DOHH2 (cell line): Measurements from ENCODE around the gene NETO1.

Source experiments
- H3F3A ChIP-seq: fragments of 200-600 bp; sonication (generic), shearing (Covaris generic); 2 replicates; pipeline ENCODE4 v1.6.0; 2016; ENCODE audit warnings: antibody characterized with exemption, mild to moderate bottlenecking; ENCODE audit not compliant: control insufficient read depth, insufficient read depth
- H3K27ac ChIP-seq: fragments of 200-600 bp; sonication (generic); 2 replicates; pipeline ENCODE4 v1.5.1; 2014; ENCODE audit warnings: low read depth, mild to moderate bottlenecking, low read length, moderate library complexity
- H3K27me3 ChIP-seq: fragments of 200-600 bp; sonication (generic); 2 replicates; pipeline ENCODE4 v1.6.1; 2014; ENCODE audit warnings: mild to moderate bottlenecking, low read length, mixed read lengths; ENCODE audit not compliant: control insufficient read depth
- H3K36me3 ChIP-seq: fragments of 200-600 bp; sonication (generic); 2 replicates; pipeline ENCODE4 v1.6.1; 2014; ENCODE audit warnings: mild to moderate bottlenecking, low read length, moderate library complexity, mixed read lengths; ENCODE audit not compliant: control insufficient read depth
- H3K4me1 ChIP-seq: fragments of 200-600 bp; sonication (generic); 2 replicates; pipeline ENCODE4 v1.6.1; 2014; ENCODE audit warnings: mild to moderate bottlenecking, low read length, mixed read lengths; ENCODE audit not compliant: control insufficient read depth
- H3K4me2 ChIP-seq: fragments of 200-600 bp; sonication (generic); 2 replicates; pipeline ENCODE4 v1.6.0; 2014; ENCODE audit warnings: mild to moderate bottlenecking, low read length, moderate library complexity
- H3K4me3 ChIP-seq: fragments of 200-600 bp; sonication (generic); 2 replicates; pipeline ENCODE4 v1.5.1; 2014; ENCODE audit warnings: mild to moderate bottlenecking, low read length, mixed read lengths
- H3K79me2 ChIP-seq: fragments of 200-600 bp; sonication (generic); 2 replicates; pipeline ENCODE4 v1.6.1; 2014; ENCODE audit warnings: mild to moderate bottlenecking, low read length, mixed read lengths; ENCODE audit not compliant: control insufficient read depth
- H3K9me2 ChIP-seq: fragments of 200-600 bp; sonication (generic); replicated peaks from 2 replicates; pipeline ENCODE4 v1.6.1; 2014; ENCODE audit warnings: mild to moderate bottlenecking, low read length, mixed read lengths; ENCODE audit not compliant: control insufficient read depth
- H3K9me3 ChIP-seq: fragments of 200-600 bp; sonication (generic); 2 replicates; pipeline ENCODE4 v1.6.1; 2014; ENCODE audit warnings: antibody characterized with exemption, low read length, mixed read lengths; ENCODE audit not compliant: control insufficient read depth, insufficient read depth
- H4K20me1 ChIP-seq: fragments of 200-600 bp; sonication (generic); 2 replicates; pipeline ENCODE4 v1.6.0; 2014; ENCODE audit warnings: low read depth, mild to moderate bottlenecking, antibody characterized with exemption, low read length, moderate library complexity; ENCODE audit not compliant: control insufficient read depth, insufficient read depth
- CTCF ChIP-seq: fragments of 200-600 bp; sonication (generic); IDR thresholded peaks from one replicate; pipeline ENCODE4 v1.5.1; 2014; ENCODE audit warnings: antibody characterized with exemption, mild to moderate bottlenecking, low read depth, low read length; ENCODE audit not compliant: poor library complexity, severe bottlenecking
- EZH2phosphoT487 ChIP-seq: fragments of 200-600 bp; sonication (generic); IDR thresholded peaks from 2 replicates; pipeline ENCODE4 v1.6.1; 2017; ENCODE audit warnings: borderline replicate concordance, mild to moderate bottlenecking, antibody characterized with exemption, low read length, moderate library complexity, mixed read lengths

NETO1 gene

GRCh38 chr18:72820571-72820970 is 47.2 kb downstream of the NETO1 start:
- no peaks in the 10 kb centered on the region for H3K9me2 ChIP-seq
- H3K27me3 ChIP-seq: no peaks in the 10 kb centered on the region
- no peaks in the 10 kb centered on the region for H3F3A ChIP-seq
- no peaks in the 10 kb centered on the region for H3K79me2 ChIP-seq
- no peak overlapping the region for H3K27ac ChIP-seq
- H4K20me1 ChIP-seq: no peaks in the 10 kb centered on the region
- TF ChIP-seq EZH2phosphoT487: no peak
- TF ChIP-seq CTCF: no peak
- H3K36me3 ChIP-seq: no peaks in the 10 kb centered on the region
- H3K4me3 ChIP-seq: no peak overlapping the region
- no peaks in the 10 kb centered on the region for H3K9me3 ChIP-seq
- H3K4me1 ChIP-seq: no peaks in the 10 kb centered on the region
- no peak overlapping the region for H3K4me2 ChIP-seq

GRCh38 chr18:72819050-72819449 is 48.7 kb downstream of the NETO1 start:
- Histone ChIP-seq H3K4me3 (no peak overlapping the region), H3K79me2 (no peaks in the 10 kb centered on the region), H3K27ac (no peak overlapping the region), H3K4me2 (no peak overlapping the region), H3K4me1 (no peaks in the 10 kb centered on the region), H3K9me3 (no peaks in the 10 kb centered on the region), H4K20me1 (no peaks in the 10 kb centered on the region), H3K36me3 (no peaks in the 10 kb centered on the region), H3K27me3 (no peaks in the 10 kb centered on the region), H3F3A (no peaks in the 10 kb centered on the region), H3K9me2 (no peaks in the 10 kb centered on the region)
- TF ChIP-seq EZH2phosphoT487 (no peak), CTCF (no peak)

- no peaks in the 10 kb centered on the region for H3F3A ChIP-seq
- no peak overlapping the region for H3K4me3 ChIP-seq
- no peaks in the 10 kb centered on the region for H3K9me2 ChIP-seq
- H3K27ac ChIP-seq: no peak overlapping the region
- no peak overlapping the region for H3K4me2 ChIP-seq
- no peaks in the 10 kb centered on the region for H3K27me3 ChIP-seq
- H3K4me1 ChIP-seq: no peaks in the 10 kb centered on the region
- no peaks in the 10 kb centered on the region for H3K79me2 ChIP-seq
- TF ChIP-seq EZH2phosphoT487 (no peak), CTCF (no peak)
- no peaks in the 10 kb centered on the region for H3K36me3 ChIP-seq
- H4K20me1 ChIP-seq: no peaks in the 10 kb centered on the region
- H3K9me3 ChIP-seq: no peaks in the 10 kb centered on the region
Observed at GRCh38 chr18:72811047-72811446, 56.7 kb downstream of the NETO1 start.

GRCh38 chr18:72808680-72809079 is 59.1 kb downstream of the NETO1 start:
- Histone ChIP-seq H3K4me1 (no peaks in the 10 kb centered on the region), H3K27ac (no peak overlapping the region), H3F3A (no peaks in the 10 kb centered on the region), H3K9me3 (no peaks in the 10 kb centered on the region), H3K79me2 (no peaks in the 10 kb centered on the region), H3K36me3 (no peaks in the 10 kb centered on the region), H3K4me3 (no peak overlapping the region), H3K27me3 (no peaks in the 10 kb centered on the region), H4K20me1 (no peaks in the 10 kb centered on the region), H3K9me2 (no peaks in the 10 kb centered on the region), H3K4me2 (no peak overlapping the region)
- no peak for TF ChIP-seq EZH2phosphoT487
- no peak for TF ChIP-seq CTCF
